HEK293 (cell line): ENCODE data around the gene MFGE8.

Experiments
- CTCF ChIA-PET: fragments of 350-600 bp; formaldehyde crosslinking; extraction: SDS; loops from one replicate; lab custom pipeline; 2021; ENCODE audit warnings: antibody characterized with exemption; lab: Yijun Ruan, JAX
- POLR2A ChIA-PET: fragments of 300-600 bp; formaldehyde crosslinking; extraction: SDS; loops from one replicate; lab custom pipeline; 2020; ENCODE audit warnings: antibody characterized with exemption, inconsistent platforms; lab: Yijun Ruan, JAX
- H3K27ac ChIP-seq: fragments of 200-500 bp; sonication (Bioruptor generic); 2 replicates; pipeline ENCODE4 v1.5.1; 2014; ENCODE audit warnings: low read depth, low read length, control low read depth, inconsistent platforms; ENCODE audit errors: extremely low read depth
- H3K36me3 ChIP-seq, 2 experiments: fragments of 200-500 bp in 1 of 2; sonication (Bioruptor generic) in 1 of 2; 1 replicate in 1 of 2; 2 replicates in 1 of 2; pipeline ENCODE4 v1.5.1; 2014 to 2017; ENCODE audit warnings: inconsistent platforms in 2 of 2, low read length in 2 of 2; ENCODE audit not compliant: control insufficient read depth in 2 of 2, insufficient read depth in 1 of 2
- H3K4me1 ChIP-seq: fragments of 200-500 bp; sonication (Bioruptor generic); 2 replicates; pipeline ENCODE4 v1.5.1; 2014; ENCODE audit warnings: mild to moderate bottlenecking, low read length, inconsistent platforms; ENCODE audit not compliant: control insufficient read depth, insufficient read depth
- H3K4me3 ChIP-seq: 2 replicates; pipeline ENCODE4 v1.5.1; 2011; ENCODE audit warnings: low read depth, mild to moderate bottlenecking, control low read depth, low read length, moderate library complexity
- H3K9me3 ChIP-seq: fragments of 200-500 bp; sonication (Bioruptor generic); 2 replicates; pipeline ENCODE4 v1.5.1; 2014; ENCODE audit warnings: low read depth, low read length, inconsistent platforms; ENCODE audit not compliant: control insufficient read depth, insufficient read depth
- GLIS1 ChIP-seq: fragments of 450-650 bp; formaldehyde crosslinking; IDR thresholded peaks from 2 replicates; pipeline ENCODE4 v1.5.1; 2016; ENCODE audit warnings: missing biosample characterization, missing genetic modification characterization
- HOXD13 ChIP-seq: sonication (generic); formaldehyde crosslinking; IDR thresholded peaks from 2 replicates; pipeline ENCODE4 v1.8.0; 2022; ENCODE audit warnings: missing genetic modification reagents, borderline replicate concordance
- KLF17 ChIP-seq: fragments of 450-650 bp; formaldehyde crosslinking; IDR thresholded peaks from 2 replicates; pipeline ENCODE4 v1.5.1; 2016; ENCODE audit warnings: missing biosample characterization, missing genetic modification characterization
- KLF9 ChIP-seq: fragments of 450-650 bp; formaldehyde crosslinking; IDR thresholded peaks from 2 replicates; pipeline ENCODE4 v1.5.1; 2016; ENCODE audit warnings: missing biosample characterization, missing genetic modification characterization, low read depth
- SP2 ChIP-seq: fragments of 450-650 bp; formaldehyde crosslinking; IDR thresholded peaks from 2 replicates; pipeline ENCODE4 v1.5.1; 2016; ENCODE audit warnings: missing biosample characterization, missing genetic modification characterization
- SP7 ChIP-seq: fragments of 450-650 bp; formaldehyde crosslinking; IDR thresholded peaks from 2 replicates; pipeline ENCODE4 v1.5.1; 2016; ENCODE audit warnings: missing biosample characterization, missing genetic modification characterization
- YY1 ChIP-seq: fragments of 450-650 bp; formaldehyde crosslinking; IDR thresholded peaks from 2 replicates; pipeline ENCODE4 v1.5.1; 2018; ENCODE audit warnings: missing biosample characterization, missing genetic modification characterization
- ZBTB44 ChIP-seq: fragments of 450-650 bp; IDR thresholded peaks from 2 replicates; pipeline ENCODE4 v1.5.1; 2018; ENCODE audit warnings: missing biosample characterization, mild to moderate bottlenecking, missing genetic modification characterization
- ZFP37 ChIP-seq: fragments of 450-650 bp; formaldehyde crosslinking; IDR thresholded peaks from 2 replicates; pipeline ENCODE4 v1.5.1; 2016; ENCODE audit warnings: missing biosample characterization, missing genetic modification characterization
- ZNF184 ChIP-seq: fragments of 450-650 bp; IDR thresholded peaks from 2 replicates; pipeline ENCODE4 v1.5.1; 2018; ENCODE audit warnings: missing biosample characterization, mild to moderate bottlenecking, missing genetic modification characterization
- ZNF211 ChIP-seq: fragments of 450-650 bp; formaldehyde crosslinking; IDR thresholded peaks from 2 replicates; pipeline ENCODE4 v1.5.1; 2016; ENCODE audit warnings: low read depth, missing biosample characterization, missing genetic modification characterization
- ZNF248 ChIP-seq: fragments of 450-650 bp; formaldehyde crosslinking; IDR thresholded peaks from 2 replicates; pipeline ENCODE4 v1.5.1; 2017; ENCODE audit warnings: missing biosample characterization, missing genetic modification characterization
- ZNF274 ChIP-seq, 2 experiments: fragments of 200-500 bp in 1 of 2; fragments of 450-650 bp in 1 of 2; sonication (Bioruptor generic) in 1 of 2; formaldehyde crosslinking in 1 of 2; IDR thresholded peaks; 2 replicates each; pipeline versions ENCODE4 v1.5.1 to v1.6.1; 2014 to 2016; ENCODE audit warnings: borderline replicate concordance in 1 of 2, inconsistent platforms in 1 of 2, low read length in 1 of 2, missing biosample characterization in 1 of 2, missing genetic modification characterization in 1 of 2
- ZNF302 ChIP-seq: fragments of 450-650 bp; formaldehyde crosslinking; IDR thresholded peaks from 2 replicates; pipeline ENCODE4 v1.5.1; 2016; ENCODE audit warnings: missing biosample characterization, missing genetic modification characterization, low read depth
- ZNF366 ChIP-seq: fragments of 450-650 bp; formaldehyde crosslinking; conservative IDR thresholded peaks from 2 replicates; pipeline ENCODE4 v1.5.1; 2016; ENCODE audit warnings: missing biosample characterization, missing genetic modification characterization
- ZNF394 ChIP-seq: fragments of 450-650 bp; formaldehyde crosslinking; IDR thresholded peaks from 2 replicates; pipeline ENCODE4 v1.5.1; 2016; ENCODE audit warnings: missing biosample characterization, missing genetic modification characterization, mild to moderate bottlenecking, moderate library complexity, borderline replicate concordance
- ZNF423 ChIP-seq: fragments of 450-650 bp; formaldehyde crosslinking; IDR thresholded peaks from 2 replicates; pipeline ENCODE4 v1.5.1; 2016; ENCODE audit warnings: missing biosample characterization, missing genetic modification characterization
- ZNF473 ChIP-seq: fragments of 450-650 bp; formaldehyde crosslinking; IDR thresholded peaks from 2 replicates; pipeline ENCODE4 v1.5.1; 2017; ENCODE audit warnings: missing biosample characterization, missing genetic modification characterization
- ZNF48 ChIP-seq: fragments of 450-650 bp; formaldehyde crosslinking; IDR thresholded peaks from 2 replicates; pipeline ENCODE4 v1.5.1; 2016; ENCODE audit warnings: missing biosample characterization, missing genetic modification characterization
- ZNF514 ChIP-seq: fragments of 450-650 bp; formaldehyde crosslinking; IDR thresholded peaks from 2 replicates; pipeline ENCODE4 v1.5.1; 2016; ENCODE audit warnings: missing biosample characterization, missing genetic modification characterization
- ZNF544 ChIP-seq: fragments of 450-650 bp; formaldehyde crosslinking; IDR thresholded peaks from 2 replicates; pipeline ENCODE4 v1.5.0; 2017; ENCODE audit warnings: missing biosample characterization, missing genetic modification characterization
- ZNF555 ChIP-seq: fragments of 450-650 bp; formaldehyde crosslinking; conservative IDR thresholded peaks from 2 replicates; pipeline ENCODE4 v1.5.1; 2017; ENCODE audit warnings: missing biosample characterization, mild to moderate bottlenecking, missing genetic modification characterization, inconsistent platforms
- ZNF600 ChIP-seq: fragments of 450-650 bp; formaldehyde crosslinking; IDR thresholded peaks from 2 replicates; pipeline ENCODE4 v1.5.1; 2016; ENCODE audit warnings: missing biosample characterization, missing genetic modification characterization
- ZNF677 ChIP-seq: fragments of 450-650 bp; IDR thresholded peaks from 2 replicates; pipeline ENCODE4 v1.5.0; 2018; ENCODE audit warnings: missing biosample characterization, mild to moderate bottlenecking, missing genetic modification characterization, moderate library complexity
- ZNF701 ChIP-seq: fragments of 450-650 bp; formaldehyde crosslinking; IDR thresholded peaks from 2 replicates; pipeline ENCODE4 v1.5.1; 2016; ENCODE audit warnings: missing biosample characterization, missing genetic modification characterization
- ZNF747 ChIP-seq: fragments of 450-650 bp; formaldehyde crosslinking; IDR thresholded peaks from 2 replicates; pipeline ENCODE4 v1.5.1; 2016; ENCODE audit warnings: missing biosample characterization, missing genetic modification characterization
- ZNF768 ChIP-seq: fragments of 450-650 bp; formaldehyde crosslinking; IDR thresholded peaks from 2 replicates; pipeline ENCODE4 v1.5.1; 2018; ENCODE audit warnings: missing biosample characterization, mild to moderate bottlenecking, missing genetic modification characterization
- ZNF830 ChIP-seq: fragments of 450-650 bp; IDR thresholded peaks from 2 replicates; pipeline ENCODE4 v1.5.0; 2018; ENCODE audit warnings: missing biosample characterization, missing genetic modification characterization, low read depth, mild to moderate bottlenecking, moderate library complexity
- TF ChIP-seq, protein P1 (sequence below): IDR thresholded peaks from 2 replicates; pipeline ENCODE4 v1.6.1; 2011; ENCODE audit warnings: mild to moderate bottlenecking, low read depth, low read length, borderline replicate concordance
- TF ChIP-seq, protein P2 (sequence below): fragments of 450-650 bp; formaldehyde crosslinking; conservative IDR thresholded peaks from 2 replicates; pipeline ENCODE4 v1.5.1; 2016; ENCODE audit warnings: low read depth, missing biosample characterization, missing genetic modification characterization

The MFGE8 gene

GRCh38 chr15:88959445-88959844 is 46.3 kb upstream of the MFGE8 start:
- POLR2A ChIA-PET = no interaction called here
- H3K36me3 ChIP-seq = no peaks in the 10 kb centered on the region
- H3K9me3 ChIP-seq = no peaks in the 10 kb centered on the region; the same call in 1 of the 2 replicates
- TF ChIP-seq ZNF184 (tag by site-specific recombination) = no peak
- TF ChIP-seq ZNF423 = no peak
- no peak for TF ChIP-seq ZNF473
- TF ChIP-seq ZNF48 (tag by site-specific recombination) = no peak
- TF ChIP-seq, protein P1, sequence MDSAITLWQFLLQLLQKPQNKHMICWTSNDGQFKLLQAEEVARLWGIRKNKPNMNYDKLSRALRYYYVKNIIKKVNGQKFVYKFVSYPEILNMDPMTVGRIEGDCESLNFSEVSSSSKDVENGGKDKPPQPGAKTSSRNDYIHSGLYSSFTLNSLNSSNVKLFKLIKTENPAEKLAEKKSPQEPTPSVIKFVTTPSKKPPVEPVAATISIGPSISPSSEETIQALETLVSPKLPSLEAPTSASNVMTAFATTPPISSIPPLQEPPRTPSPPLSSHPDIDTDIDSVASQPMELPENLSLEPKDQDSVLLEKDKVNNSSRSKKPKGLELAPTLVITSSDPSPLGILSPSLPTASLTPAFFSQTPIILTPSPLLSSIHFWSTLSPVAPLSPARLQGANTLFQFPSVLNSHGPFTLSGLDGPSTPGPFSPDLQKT = no peak
- no peak for TF ChIP-seq ZNF366 (tag by site-specific recombination)
- TF ChIP-seq ZNF555 (tag by site-specific recombination) = no peak
- no peak for TF ChIP-seq ZNF302 (tag by site-specific recombination)
- TF ChIP-seq ZFP37 (tag by site-specific recombination) = no peak
- TF ChIP-seq ZNF768 (tag by site-specific recombination) = no peak
- TF ChIP-seq GLIS1 (tag by site-specific recombination) = no peak
- TF ChIP-seq SP7 = no peak
- TF ChIP-seq ZNF544 = no peak
- TF ChIP-seq, protein P2, sequence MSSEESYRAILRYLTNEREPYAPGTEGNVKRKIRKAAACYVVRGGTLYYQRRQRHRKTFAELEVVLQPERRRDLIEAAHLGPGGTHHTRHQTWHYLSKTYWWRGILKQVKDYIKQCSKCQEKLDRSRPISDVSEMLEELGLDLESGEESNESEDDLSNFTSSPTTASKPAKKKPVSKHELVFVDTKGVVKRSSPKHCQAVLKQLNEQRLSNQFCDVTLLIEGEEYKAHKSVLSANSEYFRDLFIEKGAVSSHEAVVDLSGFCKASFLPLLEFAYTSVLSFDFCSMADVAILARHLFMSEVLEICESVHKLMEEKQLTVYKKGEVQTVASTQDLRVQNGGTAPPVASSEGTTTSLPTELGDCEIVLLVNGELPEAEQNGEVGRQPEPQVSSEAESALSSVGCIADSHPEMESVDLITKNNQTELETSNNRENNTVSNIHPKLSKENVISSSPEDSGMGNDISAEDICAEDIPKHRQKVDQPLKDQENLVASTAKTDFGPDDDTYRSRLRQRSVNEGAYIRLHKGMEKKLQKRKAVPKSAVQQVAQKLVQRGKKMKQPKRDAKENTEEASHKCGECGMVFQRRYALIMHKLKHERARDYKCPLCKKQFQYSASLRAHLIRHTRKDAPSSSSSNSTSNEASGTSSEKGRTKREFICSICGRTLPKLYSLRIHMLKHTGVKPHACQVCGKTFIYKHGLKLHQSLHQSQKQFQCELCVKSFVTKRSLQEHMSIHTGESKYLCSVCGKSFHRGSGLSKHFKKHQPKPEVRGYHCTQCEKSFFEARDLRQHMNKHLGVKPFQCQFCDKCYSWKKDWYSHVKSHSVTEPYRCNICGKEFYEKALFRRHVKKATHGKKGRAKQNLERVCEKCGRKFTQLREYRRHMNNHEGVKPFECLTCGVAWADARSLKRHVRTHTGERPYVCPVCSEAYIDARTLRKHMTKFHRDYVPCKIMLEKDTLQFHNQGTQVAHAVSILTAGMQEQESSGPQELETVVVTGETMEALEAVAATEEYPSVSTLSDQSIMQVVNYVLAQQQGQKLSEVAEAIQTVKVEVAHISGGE (tag by site-specific recombination) = no peak
- TF ChIP-seq ZNF211 (tag by site-specific recombination) = no peak
- no peak for TF ChIP-seq ZNF274 (IDR thresholded peaks at IDR 0.05; ENCODE audit: low read length)
- no peak for TF ChIP-seq ZNF274 (tag by site-specific recombination; IDR thresholded peaks at IDR 0.05; ENCODE audit: borderline replicate concordance)
- TF ChIP-seq ZNF677 (tag by site-specific recombination) = no peak
- no peak for TF ChIP-seq ZNF830 (tag by site-specific recombination)
- TF ChIP-seq ZNF394 (tag by site-specific recombination) = no peak
- no peak for TF ChIP-seq KLF9 (tag by site-specific recombination)
- TF ChIP-seq, all 188 proteins: peak for 0
- Histone ChIP-seq H3K4me1 (no peaks in the 10 kb centered on the region), H3K4me3 (no peak overlapping the region), H3K27ac (no peak overlapping the region)
- CTCF ChIA-PET = interaction anchor here (1.0 to 1.4 kb wide), 2 partner anchors 55 to 98 kb away, joined by 3 to 7 read pairs; no protein-coding TSS in a partner anchor

GRCh38 chr15:88956906-88957305 is 43.7 kb upstream of the MFGE8 start:
- TF ChIP-seq ZNF211 (tag by site-specific recombination) = no peak
- TF ChIP-seq YY1 = no peak
- TF ChIP-seq SP2 (tag by site-specific recombination) = no peak
- TF ChIP-seq HOXD13 (CRISPR knock-in tag) = no peak
- TF ChIP-seq ZNF514 (tag by site-specific recombination) = no peak
- no peak for TF ChIP-seq ZNF248
- TF ChIP-seq ZBTB44 = no peak
- no peak for TF ChIP-seq ZNF600 (tag by site-specific recombination)
- TF ChIP-seq ZNF747 (tag by site-specific recombination) = no peak
- TF ChIP-seq ZNF701 (tag by site-specific recombination) = no peak
- TF ChIP-seq KLF17 (tag by site-specific recombination) = no peak
- no peak for TF ChIP-seq ZNF184 (tag by site-specific recombination)
- H3K4me1 ChIP-seq = no peaks in the 10 kb centered on the region
- ChIA-PET POLR2A (no interaction called here), CTCF (no interaction called here)
- H3K27ac ChIP-seq = no peak overlapping the region
- H3K9me3 ChIP-seq = no peaks in the 10 kb centered on the region
- H3K36me3 ChIP-seq = no peaks in the 10 kb centered on the region
- no peak overlapping the region for H3K4me3 ChIP-seq
